ENCODE data around the gene SLX9. TPM values are rescaled to one million over a fixed set of nuclear protein-coding genes. Genes with fewer than 3 reads are reported as not detected.
A peak's percentile ranks its signal among the peaks of the same experiment; 100 is the strongest.

Gene SLX9
- total and polyA plus RNA-seq, 10 donors: 6.1 to 35.4 (median 27.0) TPM

- H3K27ac ChIP-seq: no peak overlapping the region
- H3K9me3 ChIP-seq: no peaks in the 10 kb centered on the region
- H3K4me3 ChIP-seq: no peak overlapping the region
- peaks cover 0 to 17% (median 0%) of the 10 kb centered on the region in 7 donors for H3K27me3 ChIP-seq (replicated peaks in 1 of 7)
- H3K4me1 ChIP-seq: peaks cover 0 to 56% (median 13%) of the 10 kb centered on the region in 6 donors
- TF ChIP-seq CTCF (IDR thresholded peaks at IDR 0.05 in 8 of 11, conservative IDR thresholded peaks at IDR 0.05 in 3 of 11) (no peak), POLR2AphosphoS5 (IDR thresholded peaks at IDR 0.05) (peak in 1 of 3 donors; percentile 15)
- no peaks in the 10 kb centered on the region for H3K36me3 ChIP-seq
- DNase-seq: peak; percentile 69
- 84 to 87% (median 86%) methylated on average over 50 to 53 of the region's 53 CpGs for WGBS, 5 donors
- intact Hi-C loops (cut with DNase I; ENCODE audit: low total_unique reads): no loop called here
Measured at GRCh38 chr21:44989943-44990780, 50.3 kb downstream of the SLX9 start.

- peaks cover 0 to 49% (median 8%) of the 10 kb centered on the region in 6 donors for H3K4me1 ChIP-seq
- 84 to 92% (median 86%) methylated on average over 5 to 13 of the region's 13 CpGs for WGBS, 5 donors
- H3K36me3 ChIP-seq: no peaks in the 10 kb centered on the region
- intact Hi-C loops (cut with DNase I; ENCODE audit: low total_unique reads): no loop called here
- no peaks in the 10 kb centered on the region for H3K9me3 ChIP-seq
- peak; percentile 66 for DNase-seq
- TF ChIP-seq POLR2AphosphoS5 (IDR thresholded peaks at IDR 0.05) (no peak), POLR2A (IDR thresholded peaks at IDR 0.05) (no peak)
- no peak overlapping the region for H3K4me3 ChIP-seq
- no peak overlapping the region for H3K27ac ChIP-seq
- H3K27me3 ChIP-seq (replicated peaks in 1 of 7): peaks cover 0 to 17% (median 0%) of the 10 kb centered on the region in 7 donors
Measured at GRCh38 chr21:44990921-44991320, 51.1 kb downstream of the SLX9 start.

- no peaks in the 10 kb centered on the region for H3K36me3 ChIP-seq
- TF ChIP-seq POLR2AphosphoS5 (IDR thresholded peaks at IDR 0.05) (peak in 1 of 3 donors; percentile 36), POLR2A (IDR thresholded peaks at IDR 0.05) (no peak), CTCF (IDR thresholded peaks at IDR 0.05 in 8 of 11, conservative IDR thresholded peaks at IDR 0.05 in 3 of 11) (no peak)
- H3K27ac ChIP-seq: no peak overlapping the region
- intact Hi-C loops (cut with DNase I; ENCODE audit: low total_unique reads): no loop called here
- WGBS, 5 donors: 73 to 85% (median 81%) methylated on average over 24 to 38 of the region's 38 CpGs
- H3K9me3 ChIP-seq: no peaks in the 10 kb centered on the region
- H3K27me3 ChIP-seq (replicated peaks in 1 of 7): peaks cover 0 to 17% (median 0%) of the 10 kb centered on the region in 7 donors
- peak; percentile 63 for DNase-seq
- peaks cover 0 to 48% (median 5%) of the 10 kb centered on the region in 6 donors for H3K4me1 ChIP-seq
- H3K4me3 ChIP-seq: no peak overlapping the region
Measured at GRCh38 chr21:44991538-44992483, 52.0 kb downstream of the SLX9 start.

- Histone ChIP-seq H3K27me3 (replicated peaks in 1 of 7) (peaks cover 0 to 23% (median 0%) of the 10 kb centered on the region in 7 donors), H3K4me3 (no peak overlapping the region), H3K27ac (no peak overlapping the region), H3K9me3 (no peaks in the 10 kb centered on the region), H3K36me3 (no peaks in the 10 kb centered on the region), H3K4me1 (peaks cover 0 to 43% (median 6%) of the 10 kb centered on the region in 6 donors)
- 88 to 97% (median 92%) methylated on average over 6 to 13 of the region's 13 CpGs; no CpG with 5 or more reads in 1 of the 5 donors for WGBS, 5 donors
- no peak for TF ChIP-seq CTCF (IDR thresholded peaks at IDR 0.05 in 8 of 11, conservative IDR thresholded peaks at IDR 0.05 in 3 of 11)
- no peak for TF ChIP-seq POLR2A (IDR thresholded peaks at IDR 0.05)
- TF ChIP-seq POLR2AphosphoS5 (IDR thresholded peaks at IDR 0.05): no peak
- intact Hi-C loops (cut with DNase I; ENCODE audit: low total_unique reads): no loop called here
- DNase-seq: peak; percentile 65
Measured at GRCh38 chr21:44992608-44993031, 52.8 kb downstream of the SLX9 start.
